Aorta (tissue), 5 donors: Measurements from ENCODE around the gene ZNF646. TPM values are rescaled to one million over a fixed set of nuclear protein-coding genes. Genes with fewer than 3 reads are reported as not detected.

Experiments
- ATAC-seq: fragments of 200-7000 bp; cut with Tn5 transposase; one replicate; pipeline ENCODE4 v1.9.1; 2022; ENCODE audit warnings: moderate library complexity; ENCODE audit not compliant: low FRiP score
- DNase-seq, 2 donors: peaks; one replicate each; pipeline ENCODE4 v3.0.0-alpha.2; 2020
- H3K27ac ChIP-seq, 2 donors: one replicate each; pipeline ENCODE4 v1.5.1; 2013; ENCODE audit warnings: low read length in 2 of 2, mild to moderate bottlenecking in 2 of 2, moderate library complexity in 2 of 2, control low read depth in 1 of 2, inconsistent platforms in 1 of 2, low read depth in 1 of 2
- H3K27me3 ChIP-seq, 2 donors: one replicate each; pipeline ENCODE4 v1.6.1; 2013; ENCODE audit warnings: control low read depth in 1 of 2, low read length in 1 of 2, mild to moderate bottlenecking in 1 of 2, moderate library complexity in 1 of 2; ENCODE audit not compliant: insufficient read depth in 2 of 2, control insufficient read depth in 1 of 2
- H3K36me3 ChIP-seq, 2 donors: one replicate each; pipeline ENCODE4 v1.6.1; 2013; ENCODE audit warnings: control low read depth in 1 of 2, low read length in 1 of 2, mild to moderate bottlenecking in 1 of 2; ENCODE audit not compliant: insufficient read depth in 2 of 2, control insufficient read depth in 1 of 2
- H3K4me1 ChIP-seq, 2 donors: one replicate each; pipeline ENCODE4 v1.6.1; 2013; ENCODE audit warnings: low read length in 2 of 2, control low read depth in 1 of 2, mild to moderate bottlenecking in 1 of 2, moderate library complexity in 1 of 2; ENCODE audit not compliant: insufficient read depth in 2 of 2, control insufficient read depth in 1 of 2
- H3K4me3 ChIP-seq, 2 donors: one replicate each; pipeline ENCODE4 v1.5.1; 2013; ENCODE audit warnings: low read length in 2 of 2, control low read depth in 1 of 2, mild to moderate bottlenecking in 1 of 2
- H3K9me3 ChIP-seq: one replicate; pipeline ENCODE4 v1.6.1; 2013; ENCODE audit warnings: mild to moderate bottlenecking, low read length; ENCODE audit not compliant: control insufficient read depth
- WGBS, 2 donors: extraction: QIAGEN DNeasy Blood & Tissue Kit; methylation state at CpG; one replicate each; pipeline ENCODE4 v1.1.7; 2013; 5-methylcytosine and 5-hydroxymethylcytosine counted together
- intact Hi-C, 2 donors: fragments of 100-400 bp; cut with DNase I; formaldehyde crosslinking; loops; one replicate each; pipeline versions ENCODE4 v1.14.2 to v1.15.0; 2022
- polyA plus RNA-seq, 2 donors: library from polyadenylated mRNA; stranded (reverse); fragments of 200-250 nt; gene quantifications; one replicate each; pipeline ENCODE4 v1.2.3, GENCODE V29; 2013
- total RNA-seq, 2 donors: library from RNA; stranded (reverse); fragmentation: NEBNext Ultra II Directional; extraction: Animal tissue kit (Norgen Biotek cat#: 25700); gene quantifications; one replicate each; pipeline ENCODE4 v1.2.1, GENCODE V29; 2021
- donor health status: healthy with polysubstance abuse.
- donor health status: Bipolar disorder and iron deficiency.
- donor health status: DM: no; HTN: no; CAD: no.
- donor health status: DM: no; HTN: no; CAD: no.
- donor health status: DM: yes; HTN: yes; CAD: no.

ZNF646 gene
- total and polyA plus RNA-seq, 4 donors, result 1.6 to 15.0 (median 8.6) TPM

GRCh38 chr16:31080035-31080629 lies 5.9 kb downstream of the ZNF646 start:
- no peaks in the 10 kb centered on the region for H3K4me1 ChIP-seq
- H3K4me3 ChIP-seq, result no peak overlapping the region
- peaks cover 0 to 3% of the 10 kb centered on the region in 2 donors for H3K36me3 ChIP-seq
- intact Hi-C loops, result no loop called here
- H3K9me3 ChIP-seq, result no peaks in the 10 kb centered on the region
- 96% methylated on average over 39 to 40 of the region's 40 CpGs for WGBS, 2 donors
- ATAC-seq, result peak; percentile 4
- H3K27ac ChIP-seq, result no peak overlapping the region
- no peaks in the 10 kb centered on the region for H3K27me3 ChIP-seq
- DNase-seq, result peak in 1 of 2 donors; percentile 73

- H3K9me3 ChIP-seq, result no peaks in the 10 kb centered on the region
- peaks cover 0 to 3% of the 10 kb centered on the region in 2 donors for H3K36me3 ChIP-seq
- 93% methylated on average over 13 of the region's 13 CpGs for WGBS, 2 donors
- DNase-seq, result no peak
- no peak overlapping the region for H3K27ac ChIP-seq
- H3K27me3 ChIP-seq, result no peaks in the 10 kb centered on the region
- no peaks in the 10 kb centered on the region for H3K4me1 ChIP-seq
- intact Hi-C loops, result no loop called here
- no peak for ATAC-seq
- H3K4me3 ChIP-seq, result no peak overlapping the region
Measured at GRCh38 chr16:31080756-31081419, 6.7 kb downstream of the ZNF646 start.

DNA sequence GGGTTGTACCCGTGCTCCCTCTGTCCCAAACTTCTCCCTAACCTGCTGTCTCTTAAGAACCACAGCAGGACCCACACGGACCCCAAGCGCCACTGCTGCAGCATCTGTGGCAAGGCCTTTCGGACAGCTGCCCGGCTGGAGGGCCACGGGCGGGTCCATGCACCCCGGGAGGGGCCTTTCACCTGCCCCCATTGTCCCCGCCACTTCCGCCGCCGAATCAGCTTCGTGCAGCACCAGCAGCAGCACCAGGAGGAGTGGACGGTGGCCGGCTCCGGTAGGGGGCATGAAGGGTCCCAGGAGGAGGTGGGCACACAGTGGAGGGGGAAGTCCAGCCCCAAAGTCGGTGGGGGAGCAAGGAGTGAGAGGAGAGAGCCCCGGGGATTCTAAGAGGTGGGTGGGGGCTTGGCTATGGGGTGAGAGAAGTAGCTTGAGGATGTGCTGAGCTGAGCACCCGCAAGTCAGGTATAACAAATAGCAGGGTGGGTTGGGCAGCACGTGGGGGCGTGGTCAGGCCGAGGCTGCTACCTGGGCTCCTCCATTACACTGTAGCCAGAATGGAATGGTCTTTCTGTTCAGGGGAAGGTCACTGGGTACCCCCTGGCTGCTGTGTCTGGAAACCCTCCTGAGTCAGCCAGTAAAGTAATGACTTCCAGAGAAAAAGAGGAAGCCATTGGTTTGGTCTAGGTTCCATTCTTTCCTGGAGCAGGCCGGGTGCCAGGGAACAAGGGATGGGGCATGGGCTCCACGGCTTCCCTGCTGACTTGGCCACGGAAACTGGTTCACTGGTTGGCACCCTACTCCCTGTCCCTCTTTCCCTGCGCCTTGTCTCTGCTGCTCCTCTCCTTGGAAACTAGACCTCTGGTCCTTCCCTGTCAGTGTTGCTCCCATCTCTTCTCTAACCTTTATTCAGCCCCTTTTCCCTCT lies 7.5 kb downstream of the ZNF646 start:
- Histone ChIP-seq H3K36me3 (peaks cover 0 to 3% of the 10 kb centered on the region in 2 donors), H3K9me3 (no peaks in the 10 kb centered on the region), H3K4me1 (no peaks in the 10 kb centered on the region), H3K4me3 (no peak overlapping the region), H3K27ac (no peak overlapping the region), H3K27me3 (no peaks in the 10 kb centered on the region)
- ATAC-seq, result no peak
- intact Hi-C loops, result no loop called here
- DNase-seq, result peak in 1 of 2 donors; percentile 69
- WGBS, 2 donors, result 81 to 82% methylated on average over 26 of the region's 26 CpGs

DNA sequence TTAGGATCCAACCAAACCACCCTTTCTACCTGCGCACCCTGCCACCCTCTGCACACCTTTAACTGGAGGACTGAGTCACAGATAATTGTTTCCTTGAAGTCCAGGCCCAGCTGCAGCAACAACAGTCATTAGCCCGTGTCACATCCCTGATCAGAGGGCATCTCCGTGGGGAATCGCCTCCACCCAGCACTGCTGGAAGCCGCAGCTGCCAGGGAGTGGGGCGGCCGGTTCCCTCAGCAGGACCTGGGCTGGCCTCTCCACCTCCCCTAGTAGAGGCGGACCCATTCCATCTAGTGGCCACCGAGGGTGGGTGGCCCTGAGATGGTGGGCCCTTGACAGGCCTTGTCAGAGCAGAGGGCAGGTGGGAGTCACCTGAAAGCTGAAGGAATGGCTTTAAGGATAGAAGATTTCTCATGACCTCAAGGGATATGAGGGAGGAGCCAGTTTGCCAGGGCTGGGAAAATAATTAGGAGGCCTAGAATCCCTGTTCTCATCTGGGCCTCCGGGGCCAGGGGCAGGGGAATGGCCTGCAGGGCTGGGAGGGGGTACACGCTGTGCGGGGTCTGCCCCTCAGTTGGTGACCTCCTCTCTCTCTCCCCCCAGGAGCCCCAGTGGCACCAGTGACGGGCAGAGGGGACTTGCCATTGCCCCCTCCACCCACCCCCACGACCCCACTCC lies 8.3 kb downstream of the ZNF646 start:
- H3K27ac ChIP-seq, result no peak overlapping the region
- 68% methylated on average over 13 to 14 of the region's 14 CpGs for WGBS, 2 donors
- no peaks in the 10 kb centered on the region for H3K4me1 ChIP-seq
- H3K9me3 ChIP-seq, result no peaks in the 10 kb centered on the region
- no peaks in the 10 kb centered on the region for H3K27me3 ChIP-seq
- H3K36me3 ChIP-seq, result peaks cover 0 to 3% of the 10 kb centered on the region in 2 donors
- no peak for DNase-seq
- intact Hi-C loops, result no loop called here
- no peak for ATAC-seq
- no peak overlapping the region for H3K4me3 ChIP-seq

DNA sequence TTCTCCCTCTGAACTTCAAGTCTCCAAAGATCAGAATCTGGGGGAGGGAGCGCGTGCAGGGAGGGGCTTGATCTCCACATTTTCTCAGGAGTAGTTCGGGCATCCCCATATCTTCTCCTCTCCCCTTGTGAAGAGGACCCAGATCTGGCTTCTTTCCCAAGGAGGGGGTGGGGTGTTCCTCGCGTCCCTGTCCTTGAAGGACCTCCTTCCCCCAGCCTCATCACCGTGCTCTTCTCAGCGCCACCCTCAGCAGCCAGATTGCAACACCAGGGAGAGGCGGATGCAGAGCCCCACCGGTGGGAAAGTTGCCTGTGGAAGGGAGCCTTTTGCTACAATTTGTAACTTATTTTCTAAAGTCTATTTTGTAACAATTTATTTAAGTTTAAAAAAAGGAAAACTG lies 8.9 kb downstream of the ZNF646 start:
- intact Hi-C loops, result no loop called here
- ATAC-seq (no peak), DNase-seq (no peak)
- no peak overlapping the region for H3K27ac ChIP-seq
- peaks cover 0 to 3% of the 10 kb centered on the region in 2 donors for H3K36me3 ChIP-seq
- H3K9me3 ChIP-seq, result no peaks in the 10 kb centered on the region
- H3K4me1 ChIP-seq, result no peaks in the 10 kb centered on the region
- WGBS, 2 donors, result 69 to 72% methylated on average over 9 of the region's 9 CpGs
- H3K27me3 ChIP-seq, result no peaks in the 10 kb centered on the region
- no peak overlapping the region for H3K4me3 ChIP-seq

GRCh38 chr16:31083556-31083955 lies 9.3 kb downstream of the ZNF646 start:
- Histone ChIP-seq H3K36me3 (peaks cover 0 to 3% of the 10 kb centered on the region in 2 donors), H3K4me3 (no peak overlapping the region), H3K27ac (no peak overlapping the region), H3K4me1 (no peaks in the 10 kb centered on the region), H3K27me3 (no peaks in the 10 kb centered on the region), H3K9me3 (no peaks in the 10 kb centered on the region)
- WGBS, 2 donors, result 66 to 71% methylated on average over 5 of the region's 5 CpGs
- intact Hi-C loops, result no loop called here
- DNase-seq (no peak), ATAC-seq (no peak)

- ATAC-seq, result no peak
- Histone ChIP-seq H3K4me3 (no peak overlapping the region), H3K4me1 (no peaks in the 10 kb centered on the region), H3K27me3 (no peaks in the 10 kb centered on the region), H3K36me3 (peaks cover 0 to 3% of the 10 kb centered on the region in 2 donors), H3K9me3 (no peaks in the 10 kb centered on the region), H3K27ac (no peak overlapping the region)
- intact Hi-C loops, result no loop called here
- DNase-seq, result peak in 1 of 2 donors; percentile 69
- WGBS, 2 donors, result 65 to 69% methylated on average over 13 of the region's 13 CpGs
Measured at GRCh38 chr16:31083981-31084380, 9.8 kb downstream of the ZNF646 start.

DNA sequence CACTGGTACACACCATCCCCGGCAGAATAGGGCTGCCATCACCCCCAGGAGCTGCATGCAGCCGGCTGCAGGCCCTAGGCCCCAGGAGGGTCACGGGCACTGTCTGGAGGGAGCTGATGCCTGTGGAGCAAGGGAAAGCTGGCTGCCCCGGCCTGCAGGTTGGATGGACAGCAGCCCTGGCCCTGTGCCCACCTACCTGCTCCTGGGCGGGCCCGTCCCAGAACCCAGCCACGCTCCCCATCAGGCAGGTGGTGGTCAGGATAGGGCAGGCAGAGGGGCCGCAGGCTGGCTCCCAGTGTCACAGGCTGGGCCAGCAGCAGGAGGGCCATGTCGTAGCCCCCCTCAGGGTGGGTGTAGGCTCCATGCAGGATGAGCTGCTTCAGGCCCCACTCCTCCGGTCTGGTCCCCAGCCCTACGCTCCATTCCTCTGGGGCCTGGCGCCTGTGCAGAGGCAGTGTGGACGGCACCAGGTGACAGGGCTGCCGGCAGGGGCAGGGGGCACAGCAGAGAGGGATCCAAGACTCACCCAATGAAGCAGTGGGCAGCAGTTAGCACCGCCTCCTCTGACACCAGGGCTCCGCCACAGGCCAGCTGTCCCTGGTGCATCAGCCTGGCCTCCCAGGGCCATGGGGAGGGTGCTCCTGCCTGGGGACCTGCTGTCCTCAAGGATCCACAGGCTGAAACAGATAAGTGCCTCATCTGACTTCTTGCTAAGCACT lies 10.5 kb downstream of the ZNF646 start:
- peaks cover 0 to 3% of the 10 kb centered on the region in 2 donors for H3K36me3 ChIP-seq
- H3K27me3 ChIP-seq, result no peaks in the 10 kb centered on the region
- no peaks in the 10 kb centered on the region for H3K9me3 ChIP-seq
- peak in 1 of 2 donors; percentile 76 for DNase-seq
- ATAC-seq, result no peak
- 80 to 84% methylated on average over 14 to 16 of the region's 16 CpGs for WGBS, 2 donors
- H3K27ac ChIP-seq, result no peak overlapping the region
- no peaks in the 10 kb centered on the region for H3K4me1 ChIP-seq
- intact Hi-C loops, result no loop called here
- no peak overlapping the region for H3K4me3 ChIP-seq
